Measurements from ENCODE around the gene SURF4. TPM values are rescaled to one million over a fixed set of nuclear protein-coding genes. Genes with fewer than 3 reads are reported as not detected.
A peak's percentile ranks its signal among the peaks of the same experiment; 100 is the strongest.

SURF4 gene
- total and polyA plus RNA-seq, 2 experiments from 2014 or later, result 354 to 360 TPM

- H3K9me3 ChIP-seq (ENCODE audit: low read depth), result no peaks in the 10 kb centered on the region
- 68% methylated on average over 13 of the region's 13 CpGs for WGBS (ENCODE audit: low lambda C conversion rate, missing lambda C conversion rate)
- no peaks in the 10 kb centered on the region for H3K27me3 ChIP-seq
- peaks cover 13% of the 10 kb centered on the region for H3K4me1 ChIP-seq (ENCODE audit: insufficient read depth)
- peaks cover 36% of the 10 kb centered on the region for H3K79me2 ChIP-seq
- DNase-seq (ENCODE audit: low spot score), result peak; percentile 40
- no peaks in the 10 kb centered on the region for H3K9me2 ChIP-seq (replicated peaks; ENCODE audit: insufficient read depth)
- peak overlapping the region; percentile 90 for H2AFZ ChIP-seq
- H4K20me1 ChIP-seq (ENCODE audit: insufficient read depth, poor library complexity, severe bottlenecking), result no peaks in the 10 kb centered on the region
- H3K4me3 ChIP-seq, result no peak overlapping the region
- H3K4me2 ChIP-seq, result peak overlapping the region; percentile 90
- TF ChIP-seq EZH2 (IDR thresholded peaks at IDR 0.05; ENCODE audit: borderline replicate concordance) (no peak), EZH2phosphoT487 (IDR thresholded peaks at IDR 0.05; ENCODE audit: low read depth, severe bottlenecking, unreplicated experiment) (no peak), CTCF (IDR thresholded peaks at IDR 0.05; ENCODE audit: poor library complexity) (no peak)
- no peaks in the 10 kb centered on the region for H3K36me3 ChIP-seq (replicated peaks; ENCODE audit: insufficient read depth, low read depth)
- peak overlapping the region; percentile 94 for H3K27ac ChIP-seq
These were observed 43.1 kb upstream of the SURF4 start for GRCh38 chr9:133419005-133419404.

GRCh38 chr9:133417541-133418461, 41.9 kb upstream of the SURF4 start, which contains the start of gene REXO4:
TSS of gene REXO4 (minus strand) at chr9:133418010. CDS start at chr9:133417844, 166 bp downstream.
- peak within 1 kb of the TSS; percentile 90 for H2AFZ ChIP-seq
- H3K4me3 ChIP-seq, result peak within 1 kb of the TSS; percentile 91
- H3K79me2 ChIP-seq, result peaks cover 36% of the 10 kb centered on the region
- 3% methylated on average over 70 of the region's 75 CpGs for WGBS (ENCODE audit: low lambda C conversion rate, missing lambda C conversion rate)
- peak; percentile 90 for DNase-seq (ENCODE audit: low spot score)
- H3K27ac ChIP-seq, result peak within 1 kb of the TSS; percentile 94
- peaks cover 13% of the 10 kb centered on the region for H3K4me1 ChIP-seq (ENCODE audit: insufficient read depth)
- no peaks in the 10 kb centered on the region for H4K20me1 ChIP-seq (ENCODE audit: insufficient read depth, poor library complexity, severe bottlenecking)
- H3K4me2 ChIP-seq, result peak within 1 kb of the TSS; percentile 90
- H3K9me3 ChIP-seq (ENCODE audit: low read depth), result no peaks in the 10 kb centered on the region
- no peaks in the 10 kb centered on the region for H3K9me2 ChIP-seq (replicated peaks; ENCODE audit: insufficient read depth)
- TF ChIP-seq EZH2phosphoT487 (IDR thresholded peaks at IDR 0.05; ENCODE audit: low read depth, severe bottlenecking, unreplicated experiment), result no peak
- no peak for TF ChIP-seq EZH2 (IDR thresholded peaks at IDR 0.05; ENCODE audit: borderline replicate concordance)
- no peak for TF ChIP-seq CTCF (IDR thresholded peaks at IDR 0.05; ENCODE audit: poor library complexity)
- no peaks in the 10 kb centered on the region for H3K36me3 ChIP-seq (replicated peaks; ENCODE audit: insufficient read depth, low read depth)
- no peaks in the 10 kb centered on the region for H3K27me3 ChIP-seq

- 84% methylated on average over 1 of the region's 1 CpG for WGBS (ENCODE audit: low lambda C conversion rate, missing lambda C conversion rate)
- DNase-seq (ENCODE audit: low spot score), result no peak
- Histone ChIP-seq H3K79me2 (peaks cover 38% of the 10 kb centered on the region), H2AFZ (no peak overlapping the region), H3K4me3 (no peak overlapping the region), H3K4me2 (no peak overlapping the region), H3K9me2 (replicated peaks; ENCODE audit: insufficient read depth) (no peaks in the 10 kb centered on the region), H3K27me3 (no peaks in the 10 kb centered on the region), H3K4me1 (ENCODE audit: insufficient read depth) (peaks cover 13% of the 10 kb centered on the region), H3K27ac (no peak overlapping the region), H4K20me1 (ENCODE audit: insufficient read depth, poor library complexity, severe bottlenecking) (no peaks in the 10 kb centered on the region), H3K36me3 (replicated peaks; ENCODE audit: insufficient read depth, low read depth) (no peaks in the 10 kb centered on the region), H3K9me3 (ENCODE audit: low read depth) (no peaks in the 10 kb centered on the region)
- TF ChIP-seq EZH2 (IDR thresholded peaks at IDR 0.05; ENCODE audit: borderline replicate concordance) (no peak), EZH2phosphoT487 (IDR thresholded peaks at IDR 0.05; ENCODE audit: low read depth, severe bottlenecking, unreplicated experiment) (no peak), CTCF (IDR thresholded peaks at IDR 0.05; ENCODE audit: poor library complexity) (no peak)
These were observed 39.3 kb upstream of the SURF4 start for GRCh38 chr9:133415170-133415569.

Measured in hepatocyte (in vitro differentiated cells).